HG03066 (cell line): ENCODE results near the gene FOXN3.
"Not testable (repeated sequence)": the region's sequence is repeated elsewhere in the genome, so short reads cannot be mapped to it uniquely, and the experiment has no call there.

Experiments used
- ATAC-seq: cut with Tn5 transposase; IDR thresholded peaks from one replicate; pipeline ENCODE4 v1.9.1; 2021; ENCODE audit warnings: low read depth; ENCODE audit not compliant: unreplicated experiment

FOXN3 gene

DNA sequence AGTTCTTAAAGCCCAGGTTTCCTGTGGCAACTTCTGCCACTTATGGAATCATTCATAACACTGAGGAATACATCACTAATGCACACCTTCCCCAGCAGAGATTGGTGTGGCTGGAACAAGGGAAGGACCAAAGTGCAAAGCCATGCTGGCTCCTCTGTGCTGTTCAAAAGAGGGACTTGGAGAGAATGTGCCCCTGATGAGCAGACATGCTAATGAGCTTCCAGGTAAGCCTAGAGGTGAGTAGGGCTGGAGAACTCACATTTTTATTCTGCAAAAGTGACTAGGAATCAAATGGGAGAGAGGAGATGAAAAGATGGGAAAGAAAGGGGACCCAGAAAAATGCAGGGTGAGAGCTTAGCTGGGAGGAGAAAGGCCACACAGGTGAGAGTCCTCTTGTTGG, 302.9 kb downstream of the FOXN3 start:
- ATAC-seq: no peak

DNA sequence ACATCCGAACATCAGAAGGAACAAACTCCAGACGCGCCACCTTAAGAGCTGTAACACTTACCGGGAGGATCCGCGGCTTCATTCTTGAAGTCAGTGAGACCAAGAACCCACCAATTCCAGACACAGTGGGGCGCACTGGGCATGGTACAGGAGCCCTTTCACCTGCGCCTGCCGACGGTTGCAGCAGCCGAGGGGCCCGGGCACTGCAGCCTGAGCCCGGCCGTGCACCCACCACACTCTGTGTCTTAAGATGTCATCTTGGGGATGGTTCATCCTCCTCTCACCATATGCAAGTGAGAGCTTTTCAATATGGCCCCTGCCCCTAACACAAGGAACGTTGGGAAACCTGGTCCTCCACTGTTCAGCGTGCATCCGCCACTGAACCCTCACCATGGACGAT, 304.3 kb downstream of the FOXN3 start:
- ATAC-seq: no peak

- not testable (repeated sequence) for ATAC-seq
These were observed 305.1 kb downstream of the FOXN3 start for GRCh38 chr14:89111766-89112543.

GRCh38 chr14:89111232-89111631, 305.8 kb downstream of the FOXN3 start:
- ATAC-seq: not testable (repeated sequence)

DNA sequence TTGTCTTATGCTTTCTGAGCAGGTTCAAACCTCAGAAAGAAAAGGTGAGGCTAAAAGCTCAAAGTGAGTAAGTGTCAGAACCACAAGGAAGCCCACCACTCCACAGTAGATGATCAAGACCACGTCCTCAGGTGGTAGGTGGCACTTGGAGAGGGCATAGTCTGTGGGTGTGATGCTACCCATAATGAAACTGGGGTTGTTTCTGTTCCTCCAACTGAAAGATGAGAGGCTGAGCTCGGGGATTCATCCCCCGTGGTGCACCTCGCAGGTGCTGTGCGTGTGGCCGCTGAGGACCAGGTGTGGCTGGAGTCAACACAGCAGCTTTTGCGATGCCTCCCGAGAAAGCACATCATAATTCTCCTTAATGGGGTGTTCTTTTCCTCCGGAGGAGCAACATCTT, 306.9 kb downstream of the FOXN3 start:
- ATAC-seq: no peak

DNA sequence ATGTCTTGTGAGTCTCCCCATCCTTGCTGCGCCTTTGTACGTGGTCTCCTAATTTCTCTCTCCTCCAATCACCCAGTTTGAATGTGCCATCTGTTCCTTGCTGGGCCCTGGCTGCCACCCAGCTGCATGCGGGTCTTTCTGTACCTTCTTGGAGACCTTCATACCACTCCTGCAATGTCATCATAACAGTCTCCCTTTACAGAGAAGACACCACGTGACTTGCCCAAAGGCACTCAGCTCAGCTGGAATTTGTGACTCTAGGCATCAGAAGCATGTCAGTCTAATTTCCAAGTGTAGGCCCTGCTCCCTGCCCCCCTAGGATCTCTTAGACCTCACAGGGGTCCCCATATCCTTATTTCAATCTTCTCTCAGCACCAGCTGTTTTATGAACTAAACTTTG, 308.4 kb downstream of the FOXN3 start:
- no peak for ATAC-seq

DNA sequence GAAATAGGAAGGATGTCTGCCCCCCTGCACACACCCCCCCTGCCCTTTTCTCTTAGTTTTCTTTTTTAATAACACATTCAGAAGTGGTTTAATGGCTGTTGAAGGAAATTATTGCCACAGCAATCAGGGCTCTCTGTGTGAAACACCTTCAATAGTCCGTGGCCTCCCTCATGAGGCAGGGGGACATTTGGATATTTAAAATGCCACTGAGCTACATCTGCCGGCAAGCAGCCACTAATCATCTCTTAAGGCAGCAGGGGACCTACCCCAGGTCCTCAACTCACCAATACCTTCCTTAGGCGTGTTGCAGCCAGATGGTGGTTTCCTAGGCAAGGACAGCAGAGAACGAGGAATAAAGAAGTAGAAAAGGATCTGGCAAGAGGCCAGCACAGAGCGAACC, 309.4 kb downstream of the FOXN3 start:
- ATAC-seq: no peak
